HG02973 (cell line): Measurements from ENCODE around the gene COTL1.
"Not testable (repeated sequence)": the region's sequence is repeated elsewhere in the genome, so short reads cannot be mapped to it uniquely, and the experiment has no call there.

Source experiments
- ATAC-seq: cut with Tn5 transposase; IDR thresholded peaks from one replicate; pipeline ENCODE4 v1.9.1; 2021; ENCODE audit warnings: moderate library complexity; ENCODE audit not compliant: unreplicated experiment

The COTL1 gene

DNA sequence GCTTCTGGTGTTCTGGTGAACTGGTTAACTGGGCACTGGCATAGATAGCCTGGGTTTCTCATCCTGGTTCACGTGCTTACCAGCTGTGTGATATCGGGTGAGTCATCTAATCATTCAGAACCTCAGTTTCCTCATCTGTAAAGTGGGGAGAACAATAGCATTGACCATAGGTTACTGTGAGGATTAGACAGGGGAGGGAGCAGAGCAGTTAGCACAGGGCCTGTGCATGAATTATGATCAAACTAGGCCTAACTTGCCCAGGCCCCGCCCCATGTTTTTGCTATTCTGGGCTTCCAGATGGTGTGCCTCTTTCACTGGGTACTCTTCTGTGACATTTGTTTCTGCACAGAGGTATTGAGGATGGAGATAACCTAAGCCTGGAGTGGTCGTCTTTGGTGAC, 25.8 kb upstream of the COTL1 start:
- no peak for ATAC-seq

DNA sequence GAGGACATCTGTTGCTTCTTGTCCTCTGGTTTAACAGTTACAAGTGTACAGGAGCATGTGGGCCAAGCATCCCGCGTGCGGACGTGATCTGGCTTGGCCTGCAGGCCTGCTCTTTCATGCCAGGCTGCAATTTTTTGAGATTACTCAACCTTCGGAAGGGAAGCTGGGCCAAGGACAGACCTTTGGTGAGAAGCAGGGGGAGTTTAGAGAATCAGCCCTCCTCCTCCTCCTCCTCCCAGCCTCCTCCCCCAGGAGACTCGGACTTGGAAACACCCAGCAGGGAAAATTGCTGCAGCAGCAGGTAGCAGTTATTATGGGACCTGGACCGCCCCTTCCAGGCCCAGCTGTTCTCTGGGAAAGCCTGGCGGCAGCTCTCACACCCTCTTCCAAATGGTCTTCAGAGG, 25.3 kb upstream of the COTL1 start:
- ATAC-seq, result no peak

DNA sequence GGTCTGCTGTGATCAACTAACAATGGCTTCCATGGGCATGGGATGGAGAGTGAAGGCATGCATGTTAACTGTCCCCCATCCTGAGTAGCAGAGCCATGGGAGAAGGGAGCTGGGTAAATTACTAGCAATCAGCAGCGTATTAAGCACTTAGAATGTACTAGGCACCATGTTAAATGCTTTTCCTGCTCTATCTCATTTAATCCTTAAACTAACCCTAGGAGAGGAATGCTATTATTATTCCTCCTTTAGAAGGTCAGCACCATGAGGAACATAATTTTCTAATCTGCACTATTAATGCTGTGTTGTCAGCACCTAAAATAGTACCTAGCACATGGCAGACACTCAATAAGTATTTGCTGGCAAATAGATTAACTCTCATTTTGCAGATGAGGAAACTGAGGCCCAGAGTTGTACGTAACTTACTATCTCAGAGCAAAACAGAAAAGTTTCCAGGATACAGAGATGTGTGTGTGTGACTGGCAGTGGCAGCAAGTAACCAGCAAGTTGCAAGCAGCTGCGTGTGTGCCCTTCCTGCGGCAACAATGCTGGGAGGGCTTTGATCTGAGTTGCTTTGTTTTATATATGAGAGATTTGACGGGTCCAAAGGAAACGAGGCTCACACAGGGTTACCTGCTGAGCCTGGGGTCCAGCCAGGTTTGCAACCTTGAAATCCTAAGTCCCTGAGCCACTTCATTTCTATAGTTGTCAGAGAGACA, 23.9 kb upstream of the COTL1 start:
- ATAC-seq, result no peak

DNA sequence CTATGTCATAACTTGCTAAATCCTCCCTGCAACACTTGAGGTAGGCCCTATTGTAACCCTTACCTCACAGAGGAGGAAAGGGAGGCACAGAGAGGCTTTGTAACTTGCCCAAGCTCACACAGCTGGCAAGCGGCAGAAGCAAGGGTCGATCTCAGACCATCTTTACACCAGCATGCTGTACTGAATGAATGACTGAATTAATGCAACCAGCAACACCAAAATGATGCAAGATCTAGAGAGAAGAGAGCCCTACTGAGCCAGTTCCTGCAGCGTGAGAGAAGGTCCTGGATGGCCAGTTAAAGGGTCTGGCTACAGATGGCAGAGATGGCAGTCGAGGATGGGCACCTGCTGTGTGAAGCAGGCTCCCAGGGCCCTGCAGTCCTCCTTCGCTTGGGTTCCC, 22.3 kb upstream of the COTL1 start:
- ATAC-seq, result no peak

DNA sequence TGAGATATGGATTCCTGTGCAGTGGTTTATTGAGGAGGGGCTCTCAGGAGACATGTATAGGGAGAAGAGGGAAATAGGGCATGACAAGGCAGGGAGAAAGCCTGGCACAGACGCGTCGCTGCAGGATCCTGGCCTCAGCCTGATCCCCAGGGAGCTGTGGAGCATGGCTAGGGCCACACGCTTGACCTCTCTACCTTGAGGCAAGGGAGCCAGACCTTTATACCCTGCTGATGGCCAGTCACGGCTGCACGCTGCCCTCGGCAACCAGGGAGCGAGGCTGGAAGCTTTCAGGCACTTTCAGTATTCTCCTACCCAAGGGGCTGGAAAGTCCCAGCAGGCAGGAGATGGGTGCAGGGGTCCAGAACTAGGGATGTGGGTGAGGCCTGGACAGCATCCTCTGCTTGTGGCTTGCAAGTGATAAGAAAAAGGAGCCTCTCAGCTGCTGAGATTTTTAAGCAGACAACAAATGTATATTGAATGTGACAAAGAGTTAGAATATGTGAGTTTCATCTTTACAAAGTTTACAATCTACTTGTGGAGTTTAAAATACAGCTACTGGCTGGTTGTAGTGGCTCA, 20.4 kb upstream of the COTL1 start:
- no peak for ATAC-seq

DNA sequence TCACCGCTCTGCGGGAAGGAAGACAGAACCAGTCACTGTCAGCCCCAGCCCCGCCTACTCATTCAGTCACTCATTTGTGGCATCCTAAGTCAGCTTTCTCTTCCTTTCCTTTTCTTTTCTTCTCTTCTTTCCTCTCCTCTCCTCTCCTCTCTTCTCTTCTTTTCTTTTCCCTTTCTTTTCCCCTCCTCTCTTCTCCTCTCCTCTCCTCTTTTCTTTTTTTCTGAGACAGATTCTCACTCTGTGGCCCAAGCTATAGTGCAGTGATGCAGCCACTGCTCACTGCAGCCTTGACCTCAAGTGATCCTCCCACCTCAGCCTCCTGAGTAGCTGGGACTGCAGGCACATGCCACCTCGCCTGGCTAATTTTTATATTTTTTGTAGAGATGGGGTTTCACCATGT, 19.8 kb upstream of the COTL1 start:
- no peak for ATAC-seq

DNA sequence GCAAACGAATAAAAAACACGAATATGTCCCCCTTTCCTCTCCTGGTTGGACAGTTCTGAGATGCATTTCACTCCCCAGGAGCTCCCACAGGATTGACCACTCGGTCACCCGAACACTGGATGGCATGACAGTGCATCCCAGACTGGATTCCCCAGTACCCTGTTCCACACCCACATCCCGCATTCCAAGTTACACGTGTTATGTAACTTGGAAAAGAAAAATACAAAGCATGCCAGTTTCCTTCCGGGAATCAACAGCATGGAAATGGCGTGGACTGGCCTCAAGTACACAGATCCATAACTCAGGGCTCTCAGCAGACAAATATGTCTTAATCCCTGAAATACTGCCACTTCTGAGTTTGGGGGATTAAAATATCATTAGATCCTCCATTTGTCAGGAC, 17.8 kb upstream of the COTL1 start:
- ATAC-seq, result no peak

DNA sequence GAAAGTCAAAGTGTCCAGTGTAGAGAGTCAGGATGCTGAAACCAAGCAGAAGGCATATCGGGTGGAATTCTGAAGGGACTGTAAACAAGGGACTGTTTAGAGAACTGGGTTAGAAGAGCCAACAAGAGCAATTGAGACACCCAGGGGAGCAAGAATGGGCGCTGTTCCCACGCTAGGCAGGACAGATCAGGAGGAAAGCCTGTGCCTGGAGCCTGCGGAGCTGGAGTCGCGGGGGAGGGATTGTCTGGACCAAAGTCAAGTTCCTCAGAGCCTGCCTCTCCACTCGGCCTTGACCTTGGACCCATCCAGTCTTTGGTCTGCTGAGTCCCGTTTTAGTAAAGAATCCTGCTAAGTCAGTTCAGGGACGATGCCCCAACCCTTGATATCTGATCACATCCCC, 15.7 kb upstream of the COTL1 start:
- no peak for ATAC-seq

DNA sequence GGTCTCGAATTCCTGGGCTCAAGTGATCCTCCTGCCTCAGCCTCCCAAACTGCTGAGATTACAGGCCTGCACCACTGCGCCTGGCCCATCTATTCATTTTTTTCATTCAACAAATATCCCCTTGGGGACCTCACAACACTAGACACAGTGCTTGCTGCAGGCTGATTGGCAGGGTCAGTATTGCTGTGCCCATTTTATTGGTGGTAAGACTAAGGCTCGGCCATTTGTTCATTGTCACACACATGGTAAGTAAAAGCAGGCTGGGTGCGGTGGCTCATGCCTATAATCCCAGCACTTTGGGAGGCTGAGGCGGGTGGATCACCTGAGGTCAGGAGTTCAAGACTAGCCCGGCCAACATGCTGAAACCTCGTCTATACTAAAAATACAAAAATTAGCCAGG, 15.0 kb upstream of the COTL1 start:
- not testable (repeated sequence) for ATAC-seq

DNA sequence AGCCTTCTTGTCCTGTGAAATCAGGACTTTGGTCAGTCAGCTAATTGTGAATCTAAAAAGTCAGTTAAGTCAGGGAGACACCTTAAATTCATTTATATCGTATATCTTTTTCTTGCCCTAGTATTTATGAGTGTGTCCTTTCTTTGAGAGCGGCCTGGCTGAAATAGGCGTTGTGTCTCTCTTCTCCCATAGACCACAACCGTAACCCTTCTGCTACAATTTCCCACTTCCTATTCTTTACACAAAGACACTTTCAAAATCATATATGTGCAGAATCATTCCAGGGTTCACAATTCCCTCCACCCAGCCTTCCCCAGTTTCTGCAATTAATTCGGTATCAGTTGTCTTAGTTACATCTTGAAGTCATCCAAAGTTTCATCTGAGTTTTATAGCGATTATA, 14.0 kb upstream of the COTL1 start:
- ATAC-seq, result no peak

DNA sequence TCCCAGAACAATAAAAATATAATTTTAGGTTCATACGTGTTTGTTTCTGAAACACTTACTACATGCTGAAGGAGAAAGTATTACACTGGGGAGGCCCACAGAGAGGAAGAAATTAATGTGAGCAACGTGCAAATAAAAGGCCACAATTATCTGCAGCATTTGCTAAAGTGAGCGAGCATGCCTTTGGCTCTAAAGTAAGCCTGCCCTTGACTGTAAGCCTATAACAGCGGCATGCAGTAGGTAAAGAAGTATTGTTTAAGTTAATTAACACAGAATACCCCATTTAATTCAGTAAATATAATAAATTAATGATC, 13.2 kb upstream of the COTL1 start:
- ATAC-seq, result no peak

DNA sequence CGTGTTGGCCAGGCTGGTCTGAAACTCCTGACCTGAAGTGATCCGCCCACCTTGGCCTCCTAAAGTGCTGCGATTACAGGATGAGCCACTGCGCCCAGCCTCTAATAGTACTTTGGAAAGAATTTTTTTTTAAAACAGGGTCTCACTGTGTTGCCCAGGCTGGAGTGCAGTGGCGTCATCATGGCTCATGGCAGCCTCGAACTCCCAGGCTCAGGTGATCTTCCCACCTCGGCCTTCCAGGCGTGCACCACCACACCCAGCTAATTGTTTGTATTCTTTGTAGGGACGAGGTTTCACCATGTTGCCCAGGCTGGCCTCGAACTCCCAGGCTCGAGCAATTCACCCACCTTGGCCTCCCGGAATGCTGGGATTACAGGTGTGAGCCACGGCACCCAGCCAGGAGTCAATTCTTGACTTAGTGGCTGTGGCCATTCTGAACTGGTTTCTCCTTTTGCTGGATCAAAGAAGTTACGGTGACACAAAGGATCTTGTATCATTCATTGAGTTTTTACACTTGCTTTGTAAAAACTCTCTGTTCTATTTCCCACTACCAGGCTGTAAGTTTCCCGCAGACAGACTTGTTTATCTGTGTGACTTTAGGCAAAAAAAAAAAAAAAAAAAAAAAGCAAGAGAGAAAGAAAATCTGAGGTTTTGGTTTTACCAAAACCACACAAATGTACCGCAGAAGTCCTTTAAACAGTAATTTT, 12.7 kb upstream of the COTL1 start:
- ATAC-seq, result no peak

DNA sequence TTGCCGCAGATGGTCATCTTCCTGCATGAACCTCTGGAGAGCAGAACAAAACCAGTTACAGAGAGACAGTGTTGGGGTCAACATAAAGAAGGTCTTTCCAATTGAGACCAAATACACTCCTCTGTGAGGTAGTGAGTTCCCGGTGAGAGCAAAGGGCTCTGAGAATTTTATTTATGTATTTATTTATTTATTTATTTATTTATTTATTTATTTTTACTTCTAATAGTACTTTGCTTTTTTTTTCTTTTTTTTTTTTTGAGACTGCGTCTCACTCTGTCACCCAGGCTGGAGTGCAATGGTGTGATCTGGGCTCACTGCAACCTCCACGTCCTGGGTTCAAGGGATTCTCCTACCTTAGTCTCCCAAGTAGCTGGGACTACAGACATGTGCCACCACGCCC, 12.1 kb upstream of the COTL1 start:
- no peak for ATAC-seq

DNA sequence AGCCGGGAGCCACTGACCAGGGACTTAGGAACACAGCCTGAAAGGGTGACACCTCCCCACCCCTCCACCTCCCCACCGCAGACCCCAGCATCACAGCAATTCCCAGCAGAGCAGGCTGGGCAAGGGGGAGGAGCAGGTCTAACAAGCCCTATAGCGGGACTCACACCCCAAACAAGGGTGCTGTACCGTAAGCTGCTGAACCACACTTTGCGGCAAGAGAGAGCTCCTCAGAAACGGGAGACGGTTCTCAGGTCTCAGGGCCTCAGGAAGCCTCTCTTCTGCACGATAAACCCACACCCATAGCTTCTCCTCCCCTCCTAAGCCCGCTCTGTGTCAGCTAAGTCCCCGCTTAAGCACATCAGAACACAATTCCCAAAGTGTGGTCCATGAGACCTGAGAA, 11.7 kb upstream of the COTL1 start:
- no peak for ATAC-seq

DNA sequence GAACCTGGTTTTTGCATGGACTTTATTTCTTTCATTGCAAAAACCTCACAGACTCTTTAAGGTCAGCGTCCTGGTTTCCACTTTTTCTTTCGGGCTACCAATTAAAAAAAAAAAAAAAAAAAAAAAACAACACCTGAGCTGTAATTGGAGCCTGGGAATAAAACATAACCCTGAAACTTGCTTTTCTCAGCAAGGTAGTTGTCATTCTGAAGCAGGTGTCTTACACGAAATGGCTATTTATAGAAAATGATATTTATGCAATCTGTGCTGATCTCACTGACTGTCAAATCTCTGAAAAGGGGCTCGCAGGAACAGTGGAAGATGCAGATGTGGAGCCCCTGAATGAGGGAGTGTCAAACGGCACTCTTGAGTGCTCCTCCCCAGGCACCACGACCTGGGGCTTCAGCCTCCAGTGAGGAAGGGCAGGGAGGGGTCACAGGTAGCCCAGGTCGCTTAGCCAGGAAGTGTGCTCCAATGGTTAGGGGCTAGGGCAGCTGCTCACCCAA, 10.4 kb upstream of the COTL1 start:
- no peak for ATAC-seq

DNA sequence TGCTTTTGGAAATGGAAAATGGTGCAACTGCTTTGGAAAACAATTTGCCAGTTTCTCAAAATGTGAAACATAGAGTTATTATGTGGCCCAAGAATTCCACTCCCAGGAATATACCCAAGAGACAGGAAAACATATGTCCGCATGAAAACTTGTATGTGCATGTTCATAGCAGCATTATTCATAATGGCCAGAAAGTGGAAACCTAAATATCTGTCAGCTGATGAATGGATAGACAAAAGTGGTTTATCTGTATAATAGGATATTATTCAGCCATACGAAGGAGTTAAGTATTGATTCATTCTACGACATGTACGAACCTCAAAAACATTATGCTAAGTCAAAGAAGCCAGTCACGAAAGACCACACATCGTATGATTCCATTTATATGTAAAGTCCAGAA, 7.7 kb upstream of the COTL1 start:
- no peak for ATAC-seq

DNA sequence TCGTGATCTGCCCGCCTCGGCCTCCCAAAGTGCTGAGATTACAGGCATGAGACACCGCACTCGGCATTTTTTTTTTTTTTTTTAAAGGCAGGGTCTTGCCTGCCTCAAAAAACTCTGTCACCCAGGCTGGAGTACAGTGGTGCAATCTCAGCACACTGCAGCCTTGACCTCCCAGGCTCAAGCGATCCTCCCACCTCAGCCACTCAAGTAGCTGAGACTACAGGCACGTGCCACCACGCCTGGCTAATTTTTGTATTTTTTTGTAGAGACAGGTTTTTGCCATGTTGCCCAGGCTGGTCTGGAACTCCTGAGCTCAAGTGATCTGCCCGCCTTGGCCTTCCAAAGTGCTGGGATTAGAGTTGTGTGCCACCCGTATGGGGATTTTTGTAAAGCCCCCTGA, 3.0 kb upstream of the COTL1 start:
- not testable (repeated sequence) for ATAC-seq

DNA sequence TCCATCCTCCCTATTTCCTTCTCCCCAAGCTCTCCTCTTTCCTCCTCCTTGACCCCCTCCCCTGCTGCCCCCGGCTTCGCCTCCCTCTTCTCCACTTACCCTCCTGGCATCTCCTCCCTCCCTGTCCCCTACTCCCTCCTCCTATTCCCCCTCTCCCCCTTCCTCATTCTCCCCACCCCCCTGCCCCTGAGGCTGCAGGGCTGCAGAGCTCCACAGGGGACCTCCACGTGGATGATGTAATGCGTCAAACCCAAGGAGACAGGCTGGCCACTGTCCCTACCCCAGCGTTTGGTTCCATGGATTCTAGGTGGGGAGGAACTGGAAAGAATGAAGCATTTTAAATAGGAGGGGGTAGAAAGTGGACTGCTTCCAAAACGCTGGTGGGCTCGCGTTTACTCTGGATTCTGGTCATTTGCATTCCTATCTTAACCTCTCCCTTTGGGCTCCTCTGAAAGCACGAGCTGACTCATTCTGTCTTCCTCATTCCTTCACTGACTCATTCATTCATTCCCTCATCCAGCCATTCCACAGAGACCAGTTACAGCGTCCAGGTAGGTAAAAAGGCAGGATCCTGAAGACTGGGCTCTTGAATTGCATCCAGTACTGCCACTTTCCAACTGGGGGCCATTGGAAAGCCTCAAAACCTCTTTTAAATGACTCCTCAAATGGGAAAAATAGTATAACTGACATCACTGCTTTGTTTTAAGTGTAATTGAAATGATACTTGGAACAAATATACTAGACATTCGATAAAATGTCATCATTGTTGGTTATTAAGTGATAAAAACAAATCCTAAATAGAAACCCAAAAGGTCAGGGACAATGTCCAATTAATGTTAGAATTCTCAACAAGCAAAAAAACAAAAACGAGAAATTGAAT, 943 bp upstream of the COTL1 start:
- ATAC-seq, result no peak

DNA sequence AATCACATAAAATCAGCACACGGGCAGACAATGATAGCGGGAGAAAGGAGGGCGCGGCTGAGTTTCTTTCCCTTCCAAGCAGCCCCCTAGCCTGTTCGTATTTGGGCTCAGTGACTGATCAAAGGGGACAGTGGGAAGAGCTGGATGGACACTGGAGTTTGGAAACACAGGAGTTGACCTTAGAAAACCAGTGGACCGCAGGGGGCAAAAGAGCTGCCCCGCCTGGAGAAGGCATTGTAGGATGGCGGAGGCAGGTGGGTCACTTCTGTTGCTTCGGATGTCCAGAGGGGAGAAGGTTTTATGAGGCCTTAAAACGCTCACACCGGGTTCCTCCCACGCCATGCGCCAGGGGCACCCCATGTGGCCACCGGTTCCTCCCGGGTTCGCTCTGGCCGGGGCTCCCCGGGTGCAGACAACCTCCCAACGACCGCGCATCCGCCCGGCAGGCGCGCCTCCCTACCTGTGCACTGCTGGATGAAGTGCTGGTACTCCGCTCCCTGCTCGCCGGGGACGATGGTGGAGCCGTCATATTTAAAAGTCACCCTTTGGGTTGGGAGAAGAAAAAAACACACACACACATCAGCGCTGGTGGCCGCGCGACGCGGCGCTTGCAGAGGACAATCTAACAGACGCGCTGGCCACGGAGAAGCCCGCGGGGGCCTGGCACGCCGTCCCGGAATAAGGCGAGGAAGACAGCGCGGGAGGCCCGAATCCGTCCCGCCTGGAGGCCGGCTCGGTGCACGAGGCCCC, 662 bp downstream of the COTL1 start:
- ATAC-seq, result peak; percentile 26

DNA sequence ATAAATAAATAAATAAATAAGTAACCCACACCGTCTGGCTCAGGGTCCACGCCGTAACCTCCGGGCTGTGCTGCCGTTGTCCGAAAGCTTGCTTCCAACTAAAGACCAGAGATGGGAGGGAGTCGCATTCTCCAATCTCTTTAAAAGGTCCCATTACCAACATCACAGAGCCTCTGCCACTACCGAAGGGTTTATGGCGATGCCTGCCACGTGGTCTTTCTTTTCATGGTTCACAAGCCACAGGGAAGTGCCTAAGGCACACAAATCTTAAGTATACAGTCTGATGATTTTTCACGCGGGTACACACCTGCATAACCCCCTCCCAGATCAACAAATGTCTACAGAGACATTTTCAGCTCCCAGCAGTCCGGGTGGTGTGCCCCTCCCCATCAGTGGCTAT, 1.4 kb downstream of the COTL1 start:
- ATAC-seq, result no peak
